ENCODE measurements around the gene RASAL3.
"Not testable (repeated sequence)": the region's sequence is repeated elsewhere in the genome, so short reads cannot be mapped to it uniquely, and the experiment has no call there.

Gene RASAL3

GRCh38 chr19:15464394-15465385 is at the start of gene RASAL3:
Gene RASAL3, minus strand, starts transcription at chr19:15464544. Its CDS starts 186 bp downstream, at chr19:15464358.
- peak; percentile 72 for DNase-seq
- in situ Hi-C loops (cut with MboI; ENCODE audit: low pct_unique_long_range_greater_than_20kb, low sequenced_read_pairs), result no loop called here

GRCh38 chr19:15511671-15512424 is 47.5 kb upstream of the RASAL3 start:
- DNase-seq, result no peak
- in situ Hi-C loops (cut with MboI; ENCODE audit: low pct_unique_long_range_greater_than_20kb, low sequenced_read_pairs), result no loop called here

- DNase-seq, result no peak
- in situ Hi-C loops (cut with MboI; ENCODE audit: low pct_unique_long_range_greater_than_20kb, low sequenced_read_pairs), result no loop called here
These were observed 43.8 kb upstream of the RASAL3 start, which contains the start of gene CYP4F22 for GRCh38 chr19:15508035-15508710. Gene CYP4F22, plus strand, starts transcription at chr19:15508525. Its CDS starts 16,812 bp downstream, at chr19:15525337.

- in situ Hi-C loops (cut with MboI; ENCODE audit: low pct_unique_long_range_greater_than_20kb, low sequenced_read_pairs), result no loop called here
- DNase-seq, result peak; percentile 29
These were observed 43.0 kb upstream of the RASAL3 start for GRCh38 chr19:15507068-15508034.

GRCh38 chr19:15506074-15506571 is 41.8 kb upstream of the RASAL3 start:
- no peak for DNase-seq
- in situ Hi-C loops (cut with MboI; ENCODE audit: low pct_unique_long_range_greater_than_20kb, low sequenced_read_pairs), result no loop called here

GRCh38 chr19:15502264-15502663 is 37.9 kb upstream of the RASAL3 start:
- no peak for DNase-seq

GRCh38 chr19:15501596-15501995 is 37.3 kb upstream of the RASAL3 start:
- DNase-seq, result no peak
- in situ Hi-C loops (cut with MboI; ENCODE audit: low pct_unique_long_range_greater_than_20kb, low sequenced_read_pairs), result no loop called here

More at GRCh38 chr19:15502264-15502663, 37.9 kb upstream of the RASAL3 start:
- in situ Hi-C loops (cut with MboI; ENCODE audit: low pct_unique_long_range_greater_than_20kb, low sequenced_read_pairs), result no loop called here

GRCh38 chr19:15498910-15499309 is 34.6 kb upstream of the RASAL3 start:
- DNase-seq, result peak; percentile 27

GRCh38 chr19:15498156-15498858 is 34.0 kb upstream of the RASAL3 start:
- no peak for DNase-seq
- in situ Hi-C loops (cut with MboI; ENCODE audit: low pct_unique_long_range_greater_than_20kb, low sequenced_read_pairs), result no loop called here

More at GRCh38 chr19:15498910-15499309, 34.6 kb upstream of the RASAL3 start:
- in situ Hi-C loops (cut with MboI; ENCODE audit: low pct_unique_long_range_greater_than_20kb, low sequenced_read_pairs), result no loop called here

GRCh38 chr19:15495151-15495550 is 30.8 kb upstream of the RASAL3 start:
- DNase-seq, result no peak
- in situ Hi-C loops (cut with MboI; ENCODE audit: low pct_unique_long_range_greater_than_20kb, low sequenced_read_pairs), result no loop called here

GRCh38 chr19:15488489-15489226 is 24.3 kb upstream of the RASAL3 start:
- in situ Hi-C loops (cut with MboI; ENCODE audit: low pct_unique_long_range_greater_than_20kb, low sequenced_read_pairs), result no loop called here
- DNase-seq, result no peak

GRCh38 chr19:15487038-15487437 is 22.7 kb upstream of the RASAL3 start:
- no peak for DNase-seq
- in situ Hi-C loops (cut with MboI; ENCODE audit: low pct_unique_long_range_greater_than_20kb, low sequenced_read_pairs), result no loop called here

- DNase-seq; in situ Hi-C loops (cut with MboI; ENCODE audit: low pct_unique_long_range_greater_than_20kb, low sequenced_read_pairs): not testable (repeated sequence)
These were observed 21.4 kb upstream of the RASAL3 start for GRCh38 chr19:15485768-15486167.

GRCh38 chr19:15480996-15481395 is 16.7 kb upstream of the RASAL3 start:
- DNase-seq; in situ Hi-C loops (cut with MboI; ENCODE audit: low pct_unique_long_range_greater_than_20kb, low sequenced_read_pairs): not testable (repeated sequence)

- no peak for DNase-seq
- in situ Hi-C loops (cut with MboI; ENCODE audit: low pct_unique_long_range_greater_than_20kb, low sequenced_read_pairs), result no loop called here
These were observed 15.3 kb upstream of the RASAL3 start, which contains the start of gene PGLYRP2 for GRCh38 chr19:15479391-15480345. Gene PGLYRP2, minus strand, starts transcription at chr19:15479501. Its CDS starts 130 bp downstream, at chr19:15479371.

- in situ Hi-C loops (cut with MboI; ENCODE audit: low pct_unique_long_range_greater_than_20kb, low sequenced_read_pairs), result no loop called here
- DNase-seq, result no peak
These were observed 12.0 kb upstream of the RASAL3 start for GRCh38 chr19:15476325-15476724.

All from KBM-7 (cell line).